ENCODE results near the gene BRINP2.

The BRINP2 gene

DNA sequence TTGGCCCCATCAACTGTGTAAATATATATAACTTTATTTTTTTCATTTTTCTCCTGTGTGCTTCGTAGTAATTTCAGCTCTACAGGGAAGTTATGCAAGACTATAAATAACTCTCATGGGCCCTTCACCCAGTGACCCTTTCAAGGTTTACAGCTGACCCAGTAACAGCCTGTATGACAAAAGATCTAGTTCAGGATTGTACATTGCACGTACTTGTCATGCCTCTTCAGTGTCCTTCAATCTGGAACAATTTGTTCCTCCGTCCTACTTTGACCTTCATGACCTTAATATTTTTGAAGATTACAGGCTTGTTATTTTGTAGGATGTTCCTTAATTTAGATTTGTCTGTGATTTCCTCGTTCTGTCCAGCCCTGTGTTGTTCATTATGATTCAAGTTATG is 40.5 kb downstream of the BRINP2 start:
- TF ChIP-seq, protein P1, sequence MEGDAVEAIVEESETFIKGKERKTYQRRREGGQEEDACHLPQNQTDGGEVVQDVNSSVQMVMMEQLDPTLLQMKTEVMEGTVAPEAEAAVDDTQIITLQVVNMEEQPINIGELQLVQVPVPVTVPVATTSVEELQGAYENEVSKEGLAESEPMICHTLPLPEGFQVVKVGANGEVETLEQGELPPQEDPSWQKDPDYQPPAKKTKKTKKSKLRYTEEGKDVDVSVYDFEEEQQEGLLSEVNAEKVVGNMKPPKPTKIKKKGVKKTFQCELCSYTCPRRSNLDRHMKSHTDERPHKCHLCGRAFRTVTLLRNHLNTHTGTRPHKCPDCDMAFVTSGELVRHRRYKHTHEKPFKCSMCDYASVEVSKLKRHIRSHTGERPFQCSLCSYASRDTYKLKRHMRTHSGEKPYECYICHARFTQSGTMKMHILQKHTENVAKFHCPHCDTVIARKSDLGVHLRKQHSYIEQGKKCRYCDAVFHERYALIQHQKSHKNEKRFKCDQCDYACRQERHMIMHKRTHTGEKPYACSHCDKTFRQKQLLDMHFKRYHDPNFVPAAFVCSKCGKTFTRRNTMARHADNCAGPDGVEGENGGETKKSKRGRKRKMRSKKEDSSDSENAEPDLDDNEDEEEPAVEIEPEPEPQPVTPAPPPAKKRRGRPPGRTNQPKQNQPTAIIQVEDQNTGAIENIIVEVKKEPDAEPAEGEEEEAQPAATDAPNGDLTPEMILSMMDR (IDR thresholded peaks at IDR 0.05; ENCODE audit: low read length, missing control alignments): no peak
- DNase-seq (ENCODE audit: low read depth): no peak
- H3K4me3 ChIP-seq (replicated peaks; ENCODE audit: low read depth, low read length): no peak overlapping the region

DNA sequence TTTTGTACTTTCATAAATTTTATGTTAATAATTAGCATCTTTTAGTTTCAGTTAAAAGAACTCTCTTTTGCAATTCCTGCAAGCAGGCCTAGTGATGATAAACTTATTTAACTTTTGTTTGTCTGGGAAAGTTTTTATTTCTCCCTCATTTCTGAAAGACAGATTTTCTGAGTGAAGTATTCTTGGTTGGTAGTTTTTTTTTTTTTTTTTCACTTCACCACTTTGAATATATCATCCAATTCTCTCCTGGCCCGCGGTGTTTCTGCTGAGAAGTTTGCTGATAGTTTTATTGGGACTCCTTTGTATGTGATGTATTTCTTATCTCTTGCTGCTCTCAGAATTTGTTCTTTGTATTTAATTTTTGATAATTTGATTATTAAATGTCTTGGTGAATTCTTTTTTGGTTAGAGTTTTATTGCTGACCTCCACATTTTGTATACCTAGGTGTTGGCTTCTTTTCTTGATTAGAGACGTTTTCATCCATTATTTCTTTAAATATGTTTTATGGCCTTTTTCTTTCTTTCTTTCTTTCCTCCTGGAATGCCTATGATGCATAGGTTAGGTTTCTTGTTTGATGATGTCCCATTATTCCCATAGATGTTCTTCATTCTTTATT is 45.9 kb downstream of the BRINP2 start:
- TF ChIP-seq, protein P1 (IDR thresholded peaks at IDR 0.05; ENCODE audit: low read length, missing control alignments): no peak
- no peak for DNase-seq (ENCODE audit: low read depth)
- H3K4me3 ChIP-seq (replicated peaks; ENCODE audit: low read depth, low read length): no peak overlapping the region

DNA sequence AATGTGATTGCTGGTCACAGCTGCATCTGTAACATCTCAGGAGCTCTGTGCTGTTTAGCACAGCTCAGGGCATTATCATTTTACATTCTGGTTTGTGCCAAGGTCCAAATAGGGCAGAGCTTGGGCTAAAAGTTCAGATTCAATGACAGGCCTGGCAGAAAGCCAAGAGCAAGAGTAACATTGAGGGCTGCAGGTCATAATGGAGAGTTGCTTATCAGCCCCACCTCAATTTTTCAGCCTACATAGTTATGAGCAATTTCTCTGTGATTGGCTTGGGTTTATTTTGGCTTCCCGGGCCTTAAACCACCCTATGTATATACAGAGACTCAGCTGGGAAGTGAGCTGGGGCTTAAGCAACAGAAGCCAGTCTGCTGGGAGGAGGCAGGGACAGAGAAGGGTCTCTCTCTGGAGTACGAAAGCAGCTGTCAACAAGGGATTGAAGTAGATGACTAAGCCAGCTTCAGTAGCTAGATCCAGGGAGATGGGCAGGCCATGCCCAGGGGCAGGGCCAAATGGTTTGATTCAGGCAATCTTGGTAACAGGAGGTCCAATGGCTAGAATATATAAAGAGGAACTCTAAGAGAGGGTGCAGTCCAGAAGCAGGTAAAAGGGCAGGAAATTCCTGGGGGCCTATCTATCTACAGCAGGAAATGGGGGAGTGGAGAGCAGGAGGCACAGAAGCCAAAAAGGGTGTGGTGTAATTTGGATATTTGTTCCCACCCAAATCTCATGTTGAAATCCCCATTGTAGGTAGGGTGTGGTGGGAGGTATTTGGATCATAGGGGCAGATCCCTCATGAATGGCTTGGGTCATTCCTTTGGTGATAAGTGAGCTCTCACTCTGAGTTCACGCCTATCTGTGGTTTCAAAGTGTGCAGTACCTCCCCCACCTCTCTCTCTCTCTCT is 49.0 kb downstream of the BRINP2 start:
- peak; percentile 53 for DNase-seq (ENCODE audit: low read depth)
- TF ChIP-seq, protein P1 (IDR thresholded peaks at IDR 0.05; ENCODE audit: low read length, missing control alignments): no peak
- no peak overlapping the region for H3K4me3 ChIP-seq (replicated peaks; ENCODE audit: low read depth, low read length)

DNA sequence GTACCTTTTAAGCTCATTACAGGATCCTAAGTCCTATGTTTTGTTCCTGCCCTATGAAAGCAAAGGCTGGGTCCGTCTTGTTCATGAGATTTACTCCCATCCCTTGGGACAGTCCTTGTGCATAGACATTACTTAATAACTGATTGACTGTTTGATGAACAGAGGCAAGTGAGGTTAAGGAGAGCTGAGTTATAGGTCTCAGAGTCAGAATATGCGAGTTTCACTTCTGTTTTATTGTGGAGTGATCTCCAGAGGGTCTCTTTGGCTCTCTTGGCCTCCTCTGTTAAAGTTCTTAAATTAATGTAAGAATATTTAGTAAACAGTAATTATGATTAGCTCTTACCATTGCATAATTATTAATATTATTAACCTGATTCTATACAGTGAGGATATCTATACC is 52.6 kb downstream of the BRINP2 start:
- no peak overlapping the region for H3K4me3 ChIP-seq (replicated peaks; ENCODE audit: low read depth, low read length)
- TF ChIP-seq, protein P1 (IDR thresholded peaks at IDR 0.05; ENCODE audit: low read length, missing control alignments): no peak
- DNase-seq (ENCODE audit: low read depth): no peak

DNA sequence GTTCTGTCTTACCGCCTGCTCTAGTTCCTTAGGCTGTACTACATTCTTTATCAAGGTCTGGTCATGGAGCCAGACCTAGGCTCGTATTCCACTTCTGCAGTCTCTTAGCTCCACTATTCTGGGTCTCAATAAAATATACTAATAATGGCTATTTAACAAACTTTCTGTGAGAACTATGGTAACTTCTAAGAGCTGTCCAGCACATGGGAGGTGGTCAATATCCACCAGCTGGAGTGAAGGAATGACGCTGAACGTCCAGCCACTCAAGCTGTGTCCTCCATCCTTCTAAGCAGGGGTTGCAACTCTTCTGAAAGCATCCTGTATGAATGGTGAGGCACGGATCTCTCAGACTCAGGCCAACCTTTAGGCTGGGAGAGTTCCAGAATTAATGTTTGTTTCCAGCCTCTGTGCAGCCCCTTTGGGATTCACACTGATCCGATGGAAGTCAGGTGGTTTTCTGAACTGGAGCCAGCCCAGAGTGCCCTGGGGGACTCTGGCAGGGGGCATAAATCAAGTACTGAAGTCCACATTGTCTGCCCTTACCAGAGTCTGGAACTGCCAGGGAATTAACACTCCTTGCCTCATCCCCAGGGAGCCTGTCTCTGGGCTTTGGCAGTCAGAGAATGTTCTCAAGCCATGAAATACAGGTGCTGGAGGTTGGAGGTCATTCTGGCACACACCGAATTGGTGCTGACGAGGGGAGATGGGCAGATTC is 57.4 kb downstream of the BRINP2 start:
- H3K4me3 ChIP-seq (replicated peaks; ENCODE audit: low read depth, low read length): no peak overlapping the region
- TF ChIP-seq, protein P1 (IDR thresholded peaks at IDR 0.05; ENCODE audit: low read length, missing control alignments): no peak
- no peak for DNase-seq (ENCODE audit: low read depth)

DNA sequence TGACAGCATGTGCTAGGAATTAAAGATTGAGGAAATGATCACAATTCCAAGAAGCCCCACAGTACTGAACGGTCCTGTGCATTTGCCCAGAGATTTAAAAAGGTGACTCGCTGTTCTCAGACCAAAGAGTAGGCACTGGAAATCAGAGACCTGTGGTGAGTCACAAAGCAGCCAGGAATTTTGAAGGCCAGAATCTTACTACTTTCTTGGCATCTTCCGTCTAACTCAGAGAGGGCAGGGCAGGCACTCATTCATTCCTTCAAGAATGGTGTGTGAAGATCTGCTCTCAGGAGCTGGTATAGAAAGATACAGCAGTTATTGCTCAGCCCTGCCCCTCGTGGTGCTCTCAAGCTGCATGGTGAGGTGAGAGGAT is 57.9 kb downstream of the BRINP2 start:
- DNase-seq (ENCODE audit: low read depth): peak; percentile 14
- no peak overlapping the region for H3K4me3 ChIP-seq (replicated peaks; ENCODE audit: low read depth, low read length)
- TF ChIP-seq, protein P1 (IDR thresholded peaks at IDR 0.05; ENCODE audit: low read length, missing control alignments): no peak

Measured in fibroblast of pulmonary artery (primary cell).